ENCODE results near the gene FRS2.

DNA sequence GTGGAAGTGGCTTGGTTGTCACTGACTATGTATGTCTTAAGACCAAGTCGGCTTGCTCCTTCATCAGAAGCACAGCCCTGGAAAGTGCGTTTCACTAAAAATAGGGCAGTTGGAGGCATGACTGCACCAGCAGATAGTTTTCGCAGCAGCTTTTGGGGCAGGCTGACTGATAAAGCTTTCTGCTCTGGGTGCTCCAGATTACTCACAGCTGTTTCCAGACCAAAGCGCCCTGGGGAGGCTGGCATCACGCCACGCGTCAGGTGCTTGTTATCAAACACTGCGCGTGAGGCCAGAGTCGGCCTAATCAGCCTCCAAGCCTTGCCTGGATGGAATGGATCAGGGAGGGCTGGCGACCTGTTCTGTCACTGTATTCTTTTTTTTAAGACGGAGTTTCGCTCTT, 153.8 kb downstream of the FRS2 start:
- TF ChIP-seq NFATC3 (IDR thresholded peaks at IDR 0.05) (peak; percentile 71; the same call in 1 of the 2 replicates), MAFK (IDR thresholded peaks at IDR 0.05; ENCODE audit: low read length) (no peak), SIX5 (IDR thresholded peaks at IDR 0.05; ENCODE audit: borderline replicate concordance in 1 of 2, insufficient read depth in 1 of 2, low read depth in 1 of 2, low read length in 2 of 2) (no peak)

All from K562 (cell line).